ENCODE measurements around the gene SAMHD1. TPM values are rescaled to one million over a fixed set of nuclear protein-coding genes. Genes with fewer than 3 reads are reported as not detected.

Gene SAMHD1
- total and polyA plus RNA-seq, 2 of the 13 experiments (the other 11 are each of a cell fraction or from before 2014, with no cell fraction given), result 16.9 to 43.5 TPM

DNA sequence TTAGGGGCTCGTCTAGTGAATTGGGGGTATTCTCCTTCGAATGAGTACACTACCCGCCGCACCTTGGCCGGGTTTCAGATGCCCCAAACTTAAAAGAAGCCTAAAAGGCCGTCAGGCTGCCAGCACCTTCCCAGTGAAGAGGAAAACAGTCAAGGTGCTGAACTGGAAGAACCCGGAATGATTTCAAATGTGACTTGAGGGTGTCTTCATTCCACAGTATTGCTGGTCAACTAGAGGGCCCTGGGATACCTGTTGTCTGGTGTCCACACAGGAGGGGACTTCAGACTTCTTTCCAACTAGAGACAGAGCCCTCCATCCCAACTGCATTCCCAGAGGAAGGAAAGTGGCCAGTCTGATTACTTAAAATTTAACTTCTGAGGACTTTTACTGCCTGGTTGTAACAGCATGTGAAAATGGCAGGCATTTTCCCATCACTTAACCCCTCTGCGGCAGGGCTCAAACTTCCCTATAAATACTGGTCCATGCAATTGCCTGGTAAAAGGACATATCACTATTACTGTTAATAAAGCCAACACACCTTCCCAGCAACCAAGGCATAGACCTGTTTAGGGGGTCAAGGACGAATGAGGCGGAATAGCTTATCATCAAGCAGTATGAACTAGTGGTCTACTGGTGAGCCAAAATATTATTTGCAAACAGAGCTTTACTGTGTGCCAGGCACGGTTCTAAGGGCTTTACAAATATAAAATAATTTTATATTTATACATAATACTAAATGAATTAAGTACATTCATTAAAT is 651 bp upstream of the SAMHD1 start (continued):
- TF ChIP-seq, protein P1, sequence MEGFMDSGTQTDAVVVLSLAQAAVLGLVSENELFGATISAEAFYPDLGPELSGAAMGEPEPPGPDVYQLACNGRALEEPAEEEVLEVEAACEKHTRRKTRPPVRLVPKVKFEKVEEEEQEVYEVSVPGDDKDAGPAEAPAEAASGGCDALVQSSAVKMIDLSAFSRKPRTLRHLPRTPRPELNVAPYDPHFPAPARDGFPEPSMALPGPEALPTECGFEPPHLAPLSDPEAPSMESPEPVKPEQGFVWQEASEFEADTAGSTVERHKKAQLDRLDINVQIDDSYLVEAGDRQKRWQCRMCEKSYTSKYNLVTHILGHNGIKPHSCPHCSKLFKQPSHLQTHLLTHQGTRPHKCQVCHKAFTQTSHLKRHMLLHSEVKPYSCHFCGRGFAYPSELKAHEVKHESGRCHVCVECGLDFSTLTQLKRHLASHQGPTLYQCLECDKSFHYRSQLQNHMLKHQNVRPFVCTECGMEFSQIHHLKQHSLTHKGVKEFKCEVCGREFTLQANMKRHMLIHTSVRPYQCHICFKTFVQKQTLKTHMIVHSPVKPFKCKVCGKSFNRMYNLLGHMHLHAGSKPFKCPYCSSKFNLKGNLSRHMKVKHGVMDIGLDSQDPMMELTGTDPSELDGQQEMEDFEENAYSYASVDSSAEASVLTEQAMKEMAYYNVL (CRISPR knock-in tag; IDR thresholded peaks at IDR 0.05; ENCODE audit: borderline replicate concordance), result no peak
- TF ChIP-seq FOSL2 (CRISPR knock-in tag; IDR thresholded peaks at IDR 0.05), result no peak; the same call in 1 of the 2 replicates
- TF ChIP-seq MIER2 (CRISPR knock-in tag; IDR thresholded peaks at IDR 0.05), result no peak
- TF ChIP-seq, protein P2, sequence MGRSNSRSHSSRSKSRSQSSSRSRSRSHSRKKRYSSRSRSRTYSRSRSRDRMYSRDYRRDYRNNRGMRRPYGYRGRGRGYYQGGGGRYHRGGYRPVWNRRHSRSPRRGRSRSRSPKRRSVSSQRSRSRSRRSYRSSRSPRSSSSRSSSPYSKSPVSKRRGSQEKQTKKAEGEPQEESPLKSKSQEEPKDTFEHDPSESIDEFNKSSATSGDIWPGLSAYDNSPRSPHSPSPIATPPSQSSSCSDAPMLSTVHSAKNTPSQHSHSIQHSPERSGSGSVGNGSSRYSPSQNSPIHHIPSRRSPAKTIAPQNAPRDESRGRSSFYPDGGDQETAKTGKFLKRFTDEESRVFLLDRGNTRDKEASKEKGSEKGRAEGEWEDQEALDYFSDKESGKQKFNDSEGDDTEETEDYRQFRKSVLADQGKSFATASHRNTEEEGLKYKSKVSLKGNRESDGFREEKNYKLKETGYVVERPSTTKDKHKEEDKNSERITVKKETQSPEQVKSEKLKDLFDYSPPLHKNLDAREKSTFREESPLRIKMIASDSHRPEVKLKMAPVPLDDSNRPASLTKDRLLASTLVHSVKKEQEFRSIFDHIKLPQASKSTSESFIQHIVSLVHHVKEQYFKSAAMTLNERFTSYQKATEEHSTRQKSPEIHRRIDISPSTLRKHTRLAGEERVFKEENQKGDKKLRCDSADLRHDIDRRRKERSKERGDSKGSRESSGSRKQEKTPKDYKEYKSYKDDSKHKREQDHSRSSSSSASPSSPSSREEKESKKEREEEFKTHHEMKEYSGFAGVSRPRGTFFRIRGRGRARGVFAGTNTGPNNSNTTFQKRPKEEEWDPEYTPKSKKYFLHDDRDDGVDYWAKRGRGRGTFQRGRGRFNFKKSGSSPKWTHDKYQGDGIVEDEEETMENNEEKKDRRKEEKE (IDR thresholded peaks at IDR 0.05), result no peak
- 0 out of 2 replicates have a peak, but pooled peaks have one; percentile 14 for TF ChIP-seq ETV6 (CRISPR knock-in tag; conservative IDR thresholded peaks at IDR 0.05)
- TF ChIP-seq ZNF883 (CRISPR knock-in tag; IDR thresholded peaks at IDR 0.05; ENCODE audit: not compliant biosample characterization), result no peak
- TF ChIP-seq, protein P3, sequence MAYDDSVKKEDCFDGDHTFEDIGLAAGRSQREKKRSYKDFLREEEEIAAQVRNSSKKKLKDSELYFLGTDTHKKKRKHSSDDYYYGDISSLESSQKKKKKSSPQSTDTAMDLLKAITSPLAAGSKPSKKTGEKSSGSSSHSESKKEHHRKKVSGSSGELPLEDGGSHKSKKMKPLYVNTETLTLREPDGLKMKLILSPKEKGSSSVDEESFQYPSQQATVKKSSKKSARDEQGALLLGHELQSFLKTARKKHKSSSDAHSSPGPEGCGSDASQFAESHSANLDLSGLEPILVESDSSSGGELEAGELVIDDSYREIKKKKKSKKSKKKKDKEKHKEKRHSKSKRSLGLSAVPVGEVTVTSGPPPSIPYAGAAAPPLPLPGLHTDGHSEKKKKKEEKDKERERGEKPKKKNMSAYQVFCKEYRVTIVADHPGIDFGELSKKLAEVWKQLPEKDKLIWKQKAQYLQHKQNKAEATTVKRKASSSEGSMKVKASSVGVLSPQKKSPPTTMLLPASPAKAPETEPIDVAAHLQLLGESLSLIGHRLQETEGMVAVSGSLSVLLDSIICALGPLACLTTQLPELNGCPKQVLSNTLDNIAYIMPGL (CRISPR knock-in tag; IDR thresholded peaks at IDR 0.05; ENCODE audit: borderline replicate concordance in 1 of 2, low read depth in 1 of 2), result peak in 1 of 2 experiments; percentile 15; a peak in 1 of 4 replicates
- no peak for TF ChIP-seq ZMYM3 (CRISPR knock-in tag; IDR thresholded peaks at IDR 0.05)
- TF ChIP-seq, protein P4, sequence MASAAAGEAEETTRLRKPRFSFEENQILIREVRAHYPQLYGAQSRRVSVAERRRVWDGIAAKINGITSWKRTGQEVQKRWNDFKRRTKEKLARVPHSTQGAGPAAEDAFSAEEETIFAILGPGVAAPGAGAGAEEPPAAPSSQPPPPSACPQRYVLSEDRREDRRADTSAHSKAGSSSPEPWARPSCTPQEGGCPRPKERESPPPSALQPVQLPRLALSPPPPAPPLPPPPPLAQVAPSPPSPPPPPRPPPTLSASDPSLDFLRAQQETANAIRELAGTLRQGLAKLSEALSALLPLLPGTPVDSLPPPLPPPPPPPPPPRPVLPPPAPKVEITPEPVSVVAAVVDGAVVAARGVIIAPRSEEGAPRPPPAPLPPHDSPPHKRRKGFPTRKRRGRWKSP (CRISPR knock-in tag; IDR thresholded peaks at IDR 0.05), result peak; percentile 2; the same call in 1 of the 2 replicates
- TF ChIP-seq RARA (CRISPR knock-in tag; IDR thresholded peaks at IDR 0.05), result 0 out of 2 replicates have a peak, but pooled peaks have one; percentile 11
- no peak for TF ChIP-seq LCORL (IDR thresholded peaks at IDR 0.05)
- TF ChIP-seq LCORL (CRISPR knock-in tag; IDR thresholded peaks at IDR 0.05), result peak; percentile 33; the same call in 1 of the 2 replicates
- TF ChIP-seq, protein P5, sequence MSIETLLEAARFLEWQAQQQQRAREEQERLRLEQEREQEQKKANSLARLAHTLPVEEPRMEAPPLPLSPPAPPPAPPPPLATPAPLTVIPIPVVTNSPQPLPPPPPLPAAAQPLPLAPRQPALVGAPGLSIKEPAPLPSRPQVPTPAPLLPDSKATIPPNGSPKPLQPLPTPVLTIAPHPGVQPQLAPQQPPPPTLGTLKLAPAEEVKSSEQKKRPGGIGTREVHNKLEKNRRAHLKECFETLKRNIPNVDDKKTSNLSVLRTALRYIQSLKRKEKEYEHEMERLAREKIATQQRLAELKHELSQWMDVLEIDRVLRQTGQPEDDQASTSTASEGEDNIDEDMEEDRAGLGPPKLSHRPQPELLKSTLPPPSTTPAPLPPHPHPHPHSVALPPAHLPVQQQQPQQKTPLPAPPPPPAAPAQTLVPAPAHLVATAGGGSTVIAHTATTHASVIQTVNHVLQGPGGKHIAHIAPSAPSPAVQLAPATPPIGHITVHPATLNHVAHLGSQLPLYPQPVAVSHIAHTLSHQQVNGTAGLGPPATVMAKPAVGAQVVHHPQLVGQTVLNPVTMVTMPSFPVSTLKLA (IDR thresholded peaks at IDR 0.05), result no peak
- no peak for TF ChIP-seq ZNF547 (CRISPR knock-in tag; IDR thresholded peaks at IDR 0.05)
- TF ChIP-seq ZNF331 (CRISPR knock-in tag; IDR thresholded peaks at IDR 0.05), result no peak; the same call in 1 of the 2 replicates
- no peak for TF ChIP-seq CREB1 (IDR thresholded peaks at IDR 0.05)
- 0 out of 2 replicates have a peak, but pooled peaks have one; percentile 24 for TF ChIP-seq CREB1 (CRISPR knock-in tag; IDR thresholded peaks at IDR 0.05)
- no peak for TF ChIP-seq ZNF230 (CRISPR knock-in tag; IDR thresholded peaks at IDR 0.05)
- no peak for TF ChIP-seq TCF12 (IDR thresholded peaks at IDR 0.05)
- TF ChIP-seq TCF12 (CRISPR knock-in tag; IDR thresholded peaks at IDR 0.05), result 0 out of 2 replicates have a peak, but pooled peaks have one; percentile 8
- TF ChIP-seq YY1 (IDR thresholded peaks at IDR 0.05; ENCODE audit: insufficient read depth, insufficient replicate concordance, low read depth, low read length), result peak; percentile 3
